Spinal cord (tissue), 10 donors: Measurements from ENCODE around the gene PDK1. TPM values are rescaled to one million over a fixed set of nuclear protein-coding genes. Genes with fewer than 3 reads are reported as not detected.
A peak's percentile ranks its signal among the peaks of the same experiment; 100 is the strongest.

ENCODE experiments used
- DNase-seq, 6 donors: peaks; one replicate each; pipeline versions ENCODE4 v3.0.0 to v3.0.0-alpha.2; 2013 to 2015; ENCODE audit warnings: low spot score in 6 of 6, low read depth in 4 of 6
- H3K27ac ChIP-seq: one replicate; pipeline ENCODE4 v1.5.1; 2013; ENCODE audit warnings: low read depth, low read length, control low read depth
- H3K27me3 ChIP-seq: one replicate; pipeline ENCODE4 v1.6.1; 2013; ENCODE audit warnings: low read length; ENCODE audit not compliant: control insufficient read depth, insufficient read depth
- H3K36me3 ChIP-seq: one replicate; pipeline ENCODE4 v1.6.1; 2013; ENCODE audit warnings: low read length; ENCODE audit not compliant: control insufficient read depth, insufficient read depth
- H3K4me1 ChIP-seq: one replicate; pipeline ENCODE4 v1.6.1; 2013; ENCODE audit warnings: low read length; ENCODE audit not compliant: control insufficient read depth, insufficient read depth
- H3K4me3 ChIP-seq: one replicate; pipeline ENCODE4 v1.5.1; 2013; ENCODE audit warnings: low read depth, low read length, control low read depth
- H3K9me3 ChIP-seq: one replicate; pipeline ENCODE4 v1.6.1; 2013; ENCODE audit warnings: low read length; ENCODE audit not compliant: control insufficient read depth, insufficient read depth
- WGBS: methylation state at CpG from one replicate; pipeline ENCODE4 v1.1.5; 2013; ENCODE audit warnings: missing lambda C conversion rate; ENCODE audit not compliant: insufficient coverage; 5-methylcytosine and 5-hydroxymethylcytosine counted together
- polyA plus RNA-seq, 2 donors: library from polyadenylated mRNA; unstranded; fragments of 120-200 nt; gene quantifications; one replicate each; pipeline ENCODE4 v1.2.1, GENCODE V29; 2013; ENCODE audit not compliant: insufficient read length in 2 of 2
- total RNA-seq, 2 donors: library from RNA; depleted of rRNA in 1 of 2; stranded (reverse); fragments of 120-200 nt in 1 of 2; fragments of >200 nt in 1 of 2; gene quantifications; one replicate each; pipeline versions ENCODE4 v1.2.3 to v1.2.4, GENCODE V29; 2013 to 2014
- donor health status: healthy.

The PDK1 gene
- total and polyA plus RNA-seq, 4 donors: 6.4 to 30.0 (median 9.5) TPM

- Histone ChIP-seq H3K27me3 (no peaks in the 10 kb centered on the region), H3K27ac (no peak overlapping the region), H3K4me3 (no peak overlapping the region), H3K9me3 (no peaks in the 10 kb centered on the region), H3K4me1 (no peaks in the 10 kb centered on the region), H3K36me3 (no peaks in the 10 kb centered on the region)
- DNase-seq: no peak
- 100% methylated on average over 1 of the region's 2 CpGs for WGBS
Observed at GRCh38 chr2:172624996-172625395, 69.1 kb downstream of the PDK1 start.

DNA sequence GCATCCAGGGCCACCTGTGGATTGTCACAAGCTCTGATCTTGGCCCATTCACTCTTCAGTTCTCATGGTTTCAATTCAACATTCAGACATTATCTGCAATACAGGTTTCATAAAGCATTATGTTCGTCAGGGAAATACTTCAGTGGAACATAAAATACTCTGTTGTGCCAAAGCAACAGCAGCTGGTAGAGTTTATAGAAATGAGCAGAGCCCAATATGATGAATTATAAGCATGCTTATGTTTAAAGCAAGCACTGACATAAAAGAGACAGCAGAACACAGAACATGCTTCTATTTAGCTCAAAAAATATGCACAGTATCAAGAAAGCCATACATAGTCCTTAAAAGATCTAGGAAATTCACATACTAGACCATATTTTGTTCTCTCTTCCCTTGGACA is 71.3 kb downstream of the PDK1 start:
- Histone ChIP-seq H3K9me3 (no peaks in the 10 kb centered on the region), H3K4me3 (no peak overlapping the region), H3K27ac (no peak overlapping the region), H3K27me3 (no peaks in the 10 kb centered on the region), H3K4me1 (no peaks in the 10 kb centered on the region), H3K36me3 (no peaks in the 10 kb centered on the region)
- peak in 2 of 6 donors; percentile 27 to 73 for DNase-seq
- WGBS: 60% methylated on average over 1 of the region's 1 CpG

DNA sequence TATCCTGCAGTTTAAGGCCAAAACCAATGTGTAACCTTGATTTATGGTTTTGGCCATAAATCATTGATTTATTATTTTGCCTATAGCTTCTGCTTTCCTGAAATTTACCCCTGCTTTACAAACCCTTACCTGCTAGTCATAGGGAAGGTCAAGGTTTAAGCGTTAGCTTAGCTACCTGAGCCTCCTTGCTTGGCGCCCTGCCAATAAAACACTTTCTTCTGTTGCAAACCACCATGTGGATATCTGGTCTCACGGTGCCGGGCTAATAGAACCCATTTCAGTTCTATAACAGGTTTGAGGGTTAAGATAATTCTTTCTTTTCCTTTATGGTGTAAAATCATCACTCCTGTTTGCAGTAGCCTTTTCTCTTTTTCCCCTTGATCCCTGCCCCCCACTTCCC is 72.2 kb downstream of the PDK1 start:
- Histone ChIP-seq H3K27ac (no peak overlapping the region), H3K4me3 (no peak overlapping the region), H3K9me3 (no peaks in the 10 kb centered on the region), H3K4me1 (no peaks in the 10 kb centered on the region), H3K27me3 (no peaks in the 10 kb centered on the region), H3K36me3 (no peaks in the 10 kb centered on the region)
- no CpG with 5 or more reads among the region's 4 CpGs for WGBS
- no peak for DNase-seq

GRCh38 chr2:172629586-172629985 is 73.7 kb downstream of the PDK1 start:
- DNase-seq: no peak
- Histone ChIP-seq H3K27ac (no peak overlapping the region), H3K4me1 (no peaks in the 10 kb centered on the region), H3K9me3 (no peaks in the 10 kb centered on the region), H3K36me3 (no peaks in the 10 kb centered on the region), H3K27me3 (no peaks in the 10 kb centered on the region), H3K4me3 (no peak overlapping the region)
- WGBS: 94% methylated on average over 4 of the region's 7 CpGs

DNA sequence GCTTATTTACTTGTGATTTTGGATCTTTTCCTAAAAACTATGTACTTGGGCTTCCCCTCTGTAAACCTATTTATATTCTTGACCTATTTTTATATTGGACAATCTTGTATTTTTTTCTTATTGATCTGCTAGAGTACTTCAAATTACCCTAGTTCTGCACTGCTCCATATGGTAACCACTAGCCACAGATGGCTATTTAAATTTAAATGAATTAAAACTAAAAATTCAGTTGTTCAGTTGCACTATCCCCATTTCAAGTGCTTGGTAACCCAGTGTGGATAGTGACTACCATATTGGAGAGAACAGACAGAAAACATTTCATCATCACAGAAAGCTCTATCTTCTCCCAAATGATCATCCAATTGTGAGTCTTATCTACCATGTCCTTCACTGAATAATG is 74.3 kb downstream of the PDK1 start:
- DNase-seq: peak in 1 of 6 donors; percentile 44
- no peaks in the 10 kb centered on the region for H3K4me1 ChIP-seq
- H3K4me3 ChIP-seq: no peak overlapping the region
- H3K27me3 ChIP-seq: no peaks in the 10 kb centered on the region
- H3K9me3 ChIP-seq: no peaks in the 10 kb centered on the region
- no peak overlapping the region for H3K27ac ChIP-seq
- H3K36me3 ChIP-seq: no peaks in the 10 kb centered on the region

DNA sequence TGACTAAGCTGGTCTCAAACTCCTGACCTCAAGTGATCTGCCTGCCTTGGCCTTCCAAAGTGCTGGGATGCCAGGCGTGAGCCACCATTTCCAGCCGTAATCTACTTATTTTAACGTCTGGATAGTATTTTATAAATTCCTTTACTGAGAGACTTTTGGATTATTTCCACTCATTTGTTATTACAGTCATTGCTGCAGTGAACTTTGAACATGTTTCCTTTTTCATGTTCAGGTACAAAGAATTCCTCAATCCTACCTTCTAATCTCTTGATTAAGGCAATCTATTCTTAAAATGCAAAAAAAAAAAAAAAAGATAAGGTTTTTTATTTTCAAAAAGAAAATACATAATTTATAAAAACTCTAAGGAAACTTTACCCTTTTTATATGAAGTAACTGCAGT is 78.6 kb downstream of the PDK1 start:
- Histone ChIP-seq H3K27ac (no peak overlapping the region), H3K27me3 (no peaks in the 10 kb centered on the region), H3K4me1 (no peaks in the 10 kb centered on the region), H3K36me3 (no peaks in the 10 kb centered on the region), H3K4me3 (no peak overlapping the region), H3K9me3 (no peaks in the 10 kb centered on the region)
- no CpG with 5 or more reads among the region's 3 CpGs for WGBS
- no peak for DNase-seq

DNA sequence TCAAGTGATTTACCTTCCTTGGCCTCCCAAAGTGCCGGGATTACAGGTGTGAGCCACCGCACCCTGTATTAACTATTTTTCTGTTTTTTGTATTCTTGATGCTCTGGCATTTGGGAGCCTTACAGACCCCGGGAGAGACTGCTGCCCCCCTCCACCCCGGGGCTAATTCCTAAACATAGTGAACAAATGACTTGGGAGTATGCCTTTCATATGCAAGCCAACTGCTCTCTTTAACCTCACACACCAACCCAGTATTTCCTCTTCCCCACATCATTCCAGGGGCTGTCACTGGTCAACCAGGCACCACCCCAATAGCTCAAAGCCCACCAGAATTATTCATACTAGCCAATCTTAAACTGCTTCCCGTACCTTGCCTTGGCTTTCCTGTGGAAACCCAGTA is 79.7 kb downstream of the PDK1 start:
- no peak overlapping the region for H3K27ac ChIP-seq
- H3K4me1 ChIP-seq: no peaks in the 10 kb centered on the region
- DNase-seq: no peak
- H3K27me3 ChIP-seq: no peaks in the 10 kb centered on the region
- H3K4me3 ChIP-seq: no peak overlapping the region
- H3K9me3 ChIP-seq: no peaks in the 10 kb centered on the region
- no peaks in the 10 kb centered on the region for H3K36me3 ChIP-seq
- WGBS: 95% methylated on average over 2 of the region's 5 CpGs

DNA sequence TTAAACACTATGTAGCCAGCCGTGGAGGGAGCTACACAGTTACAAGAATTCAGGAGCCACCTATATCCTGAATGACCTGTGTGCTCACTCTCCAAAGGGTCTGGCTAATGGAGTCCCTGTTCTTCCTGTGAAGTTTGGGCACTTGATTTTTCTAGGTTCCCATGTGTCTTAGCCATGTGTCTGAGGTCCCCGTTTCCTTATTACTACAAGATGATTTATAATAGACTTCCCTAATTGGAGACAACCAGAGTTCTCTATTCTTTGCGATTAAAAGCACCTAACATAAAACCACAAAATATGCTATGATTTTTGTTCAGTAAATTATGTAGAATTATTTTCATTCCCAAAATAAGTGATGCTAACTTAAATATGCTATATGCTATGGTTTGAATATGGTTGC is 83.4 kb downstream of the PDK1 start:
- H3K4me3 ChIP-seq: no peak overlapping the region
- no peaks in the 10 kb centered on the region for H3K36me3 ChIP-seq
- no peak overlapping the region for H3K27ac ChIP-seq
- no peaks in the 10 kb centered on the region for H3K27me3 ChIP-seq
- no peaks in the 10 kb centered on the region for H3K4me1 ChIP-seq
- H3K9me3 ChIP-seq: no peaks in the 10 kb centered on the region
- no peak for DNase-seq
- 100% methylated on average over 1 of the region's 3 CpGs for WGBS

- no peak overlapping the region for H3K27ac ChIP-seq
- 90% methylated on average over 2 of the region's 2 CpGs for WGBS
- H3K4me3 ChIP-seq: no peak overlapping the region
- no peak for DNase-seq
- H3K9me3 ChIP-seq: no peaks in the 10 kb centered on the region
- no peaks in the 10 kb centered on the region for H3K27me3 ChIP-seq
- no peaks in the 10 kb centered on the region for H3K36me3 ChIP-seq
- no peaks in the 10 kb centered on the region for H3K4me1 ChIP-seq
Observed at GRCh38 chr2:172639823-172640222, 83.9 kb downstream of the PDK1 start.

GRCh38 chr2:172640389-172640788 is 84.5 kb downstream of the PDK1 start:
- no peak overlapping the region for H3K27ac ChIP-seq
- H3K27me3 ChIP-seq: no peaks in the 10 kb centered on the region
- no peaks in the 10 kb centered on the region for H3K4me1 ChIP-seq
- H3K4me3 ChIP-seq: no peak overlapping the region
- DNase-seq: no peak
- no peaks in the 10 kb centered on the region for H3K36me3 ChIP-seq
- H3K9me3 ChIP-seq: no peaks in the 10 kb centered on the region
